DMS 273 treated with DMSO at 0.1 percent for 48 hours (cell line): Measurements from ENCODE around the gene CCDC188.

Experiments used
- DNase-seq: peaks from one replicate; lab custom pipeline; 2025; lab: John Stamatoyannopoulos, UW

Gene CCDC188

GRCh38 chr22:20147237-20147988 is 3.4 kb downstream of the CCDC188 start:
- no peak for DNase-seq

GRCh38 chr22:20146777-20147176 is 4.1 kb downstream of the CCDC188 start:
- DNase-seq, result no peak

- no peak for DNase-seq
Observed at GRCh38 chr22:20145832-20146223, 5.0 kb downstream of the CCDC188 start.

GRCh38 chr22:20145206-20145831 is 5.5 kb downstream of the CCDC188 start:
- no peak for DNase-seq

DNA sequence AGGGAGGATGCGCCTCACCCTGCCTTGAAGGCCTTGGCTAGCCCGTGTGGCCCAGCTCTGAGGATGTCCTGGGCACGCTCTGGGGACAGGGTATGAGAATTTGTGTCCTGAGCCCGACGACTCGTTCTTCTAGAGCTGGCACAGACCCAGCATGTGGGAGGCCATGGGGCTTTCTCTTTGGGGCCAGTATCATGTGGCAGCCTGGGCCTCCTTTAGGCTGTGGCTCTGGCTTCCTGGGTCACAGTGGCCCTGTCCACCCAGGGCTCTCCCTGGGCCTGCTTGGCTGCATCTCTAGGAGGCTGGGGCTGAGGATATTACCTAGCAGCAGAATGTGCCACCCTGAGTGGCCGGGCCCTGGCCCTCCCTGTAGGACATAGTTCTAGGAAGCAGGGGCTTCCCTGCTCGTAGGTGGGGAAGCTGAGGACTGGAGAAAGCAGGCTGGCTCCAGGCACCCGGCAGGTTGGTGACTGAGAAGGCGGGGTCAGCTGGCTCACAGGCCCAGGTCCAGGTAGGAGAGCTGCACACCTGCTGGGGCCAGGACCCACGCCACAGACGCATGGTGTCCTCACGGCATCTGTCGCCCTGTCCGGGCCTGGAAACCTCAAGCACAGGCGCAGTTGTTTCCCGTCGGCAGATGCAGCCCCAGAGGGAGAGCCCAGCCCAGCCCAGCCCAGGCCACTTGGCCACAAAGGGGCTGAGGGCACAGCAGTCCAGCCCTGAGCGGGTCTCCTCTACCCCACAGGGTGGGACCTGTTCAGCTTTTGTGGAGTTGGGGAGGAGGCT is 6.8 kb downstream of the CCDC188 start:
- DNase-seq, result no peak

DNA sequence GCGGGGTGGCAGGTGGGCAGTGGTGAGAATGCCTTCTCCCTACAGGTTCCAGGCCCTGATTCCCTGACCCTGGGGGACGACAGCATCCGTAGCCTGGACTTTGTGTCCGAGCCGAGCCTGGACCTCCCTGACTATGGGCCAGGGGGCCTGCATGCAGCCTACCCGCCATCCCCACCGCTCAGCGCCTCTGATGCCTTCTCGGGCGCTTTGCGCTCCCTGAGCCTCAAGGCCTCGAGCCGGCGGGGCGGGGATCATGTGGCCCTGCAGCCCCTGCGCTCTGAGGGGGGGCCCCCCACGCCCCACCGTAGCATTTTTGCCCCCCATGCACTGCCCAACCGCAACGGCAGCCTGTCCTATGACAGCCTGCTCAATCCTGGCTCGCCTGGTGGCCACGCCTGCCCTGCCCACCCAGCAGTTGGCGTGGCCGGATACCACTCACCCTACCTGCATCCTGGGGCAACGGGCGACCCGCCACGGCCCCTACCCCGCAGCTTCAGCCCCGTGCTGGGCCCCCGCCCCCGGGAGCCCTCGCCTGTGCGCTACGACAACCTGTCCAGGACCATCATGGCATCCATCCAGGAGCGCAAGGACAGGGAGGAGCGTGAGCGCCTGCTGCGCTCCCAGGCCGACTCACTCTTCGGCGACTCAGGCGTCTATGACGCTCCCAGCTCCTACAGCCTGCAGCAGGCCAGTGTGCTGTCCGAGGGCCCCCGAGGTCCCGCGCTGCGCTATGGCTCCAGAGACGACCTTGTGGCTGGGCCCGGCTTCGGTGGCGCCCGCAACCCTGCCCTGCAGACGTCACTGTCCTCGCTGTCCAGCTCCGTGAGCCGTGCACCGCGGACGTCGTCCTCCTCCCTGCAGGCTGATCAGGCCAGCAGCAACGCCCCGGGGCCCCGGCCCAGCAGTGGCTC is 7.9 kb downstream of the CCDC188 start:
- no peak for DNase-seq

DNA sequence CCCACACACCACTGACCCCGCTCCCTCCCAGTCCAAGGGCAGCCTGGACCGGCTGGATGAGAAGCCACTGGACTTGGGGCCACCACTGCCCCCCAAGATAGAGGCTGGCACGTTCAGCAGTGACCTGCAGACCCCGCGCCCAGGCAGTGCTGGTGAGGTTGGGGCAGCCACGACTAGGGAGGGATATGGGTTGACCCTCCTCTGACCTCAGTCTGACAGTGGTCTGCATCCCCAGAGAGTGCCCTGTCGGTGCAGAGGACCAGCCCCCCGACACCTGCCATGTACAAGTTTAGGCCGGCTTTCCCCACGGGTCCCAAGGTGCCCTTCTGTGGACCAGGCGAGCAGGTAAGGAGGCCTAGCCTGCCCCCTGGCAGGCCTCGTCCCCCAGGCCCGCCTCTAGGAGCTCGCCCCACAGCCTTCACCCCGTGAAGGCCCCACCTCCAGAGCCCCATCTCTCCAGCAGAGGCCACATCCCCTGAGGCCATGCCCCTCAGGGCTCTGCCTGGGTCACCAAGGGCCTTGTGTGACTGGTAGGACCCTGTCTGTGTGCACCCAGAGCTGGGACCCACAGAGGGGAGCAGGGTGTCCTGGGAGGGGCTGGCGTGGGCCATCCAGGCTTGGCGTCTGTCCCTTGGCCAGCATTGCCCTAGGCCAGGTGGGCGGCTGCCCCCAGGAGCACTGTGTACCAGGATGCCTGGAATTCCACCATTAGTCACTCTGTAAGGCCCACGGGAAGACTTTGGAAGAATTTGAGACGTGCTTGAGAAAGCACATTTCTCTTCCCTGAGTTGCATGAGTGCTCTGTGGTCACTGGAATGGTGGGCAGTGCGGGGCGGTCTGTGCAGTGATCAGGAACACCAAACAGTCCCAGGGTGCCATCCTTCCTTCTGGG is 9.4 kb downstream of the CCDC188 start:
- DNase-seq, result no peak

DNA sequence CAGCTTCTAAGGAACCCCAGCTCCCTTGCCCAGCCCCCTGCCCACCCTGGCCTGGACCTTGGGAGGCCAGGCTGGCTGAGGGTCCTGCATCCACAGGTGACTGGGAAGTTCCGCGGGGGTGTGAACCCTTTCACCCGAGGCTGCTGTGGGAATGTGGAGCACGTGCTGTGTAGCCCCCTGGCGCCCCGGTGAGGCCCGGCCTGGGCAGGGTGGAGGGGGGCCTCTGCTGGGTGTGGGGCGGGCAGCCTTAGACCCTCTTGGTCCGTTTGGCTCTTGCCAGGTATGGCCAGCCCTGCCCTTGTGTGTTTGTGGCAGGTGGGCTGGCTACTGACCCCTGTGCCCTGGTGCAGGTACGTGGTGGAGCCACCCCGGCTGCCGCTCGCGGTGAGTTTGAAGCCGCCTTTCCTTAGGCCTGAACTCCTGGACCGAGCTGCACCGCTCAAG is 10.3 kb downstream of the CCDC188 start:
- DNase-seq, result no peak

DNA sequence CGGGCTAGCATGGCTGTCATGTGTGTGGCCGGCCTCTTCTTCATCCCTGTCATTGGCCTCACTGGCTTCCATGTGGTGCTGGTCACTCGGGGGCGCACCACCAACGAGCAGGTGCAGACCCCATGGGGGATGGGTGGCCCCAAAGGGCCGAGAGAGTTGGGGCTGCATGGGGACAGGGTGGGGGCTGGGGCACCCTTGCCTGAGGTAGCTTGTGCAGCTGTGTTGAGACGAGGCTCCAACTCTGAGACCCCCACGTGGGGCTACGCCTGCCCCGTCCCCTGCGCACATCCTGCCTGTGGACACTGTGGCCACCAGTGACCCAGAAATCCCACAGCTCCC is 10.8 kb downstream of the CCDC188 start:
- DNase-seq, result no peak

- DNase-seq, result no peak
Observed at GRCh38 chr22:20139391-20140106, 11.3 kb downstream of the CCDC188 start.

DNA sequence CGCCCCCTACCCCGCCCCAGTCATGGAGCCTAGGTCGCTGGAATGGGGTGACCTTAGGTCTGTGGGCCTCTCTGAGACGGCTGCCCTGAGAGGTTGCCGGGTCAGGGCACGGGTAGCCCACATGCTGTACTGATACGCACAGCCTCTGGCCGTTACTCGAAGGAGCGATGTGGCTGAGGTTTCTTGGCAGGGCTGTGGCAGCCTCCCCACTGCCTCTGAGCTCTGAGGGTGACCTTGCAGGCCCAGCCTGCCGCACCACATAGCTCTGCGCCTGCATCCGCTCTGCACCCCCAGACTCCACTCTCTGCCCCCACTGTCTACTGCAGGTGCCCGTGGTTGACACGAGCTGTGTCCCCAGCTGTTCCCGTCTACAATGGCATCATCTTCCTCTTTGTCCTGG is 12.0 kb downstream of the CCDC188 start:
- no peak for DNase-seq

DNA sequence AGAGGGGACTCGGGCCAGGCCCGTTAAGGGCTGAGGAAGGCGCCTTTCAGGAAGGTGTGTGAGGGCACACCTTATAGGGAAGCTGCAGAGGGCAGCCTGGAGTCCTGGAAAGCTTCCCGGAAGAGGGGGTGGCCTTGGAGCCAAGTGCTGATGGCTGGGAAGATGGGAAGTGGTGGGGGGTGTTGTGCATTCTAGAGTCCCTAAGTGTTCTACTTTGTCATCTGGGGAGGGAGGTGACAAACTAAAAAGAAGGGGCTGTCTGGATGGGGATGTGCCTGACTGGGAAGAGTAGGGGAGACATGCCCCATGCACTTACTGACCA is 12.5 kb downstream of the CCDC188 start:
- DNase-seq, result no peak

DNA sequence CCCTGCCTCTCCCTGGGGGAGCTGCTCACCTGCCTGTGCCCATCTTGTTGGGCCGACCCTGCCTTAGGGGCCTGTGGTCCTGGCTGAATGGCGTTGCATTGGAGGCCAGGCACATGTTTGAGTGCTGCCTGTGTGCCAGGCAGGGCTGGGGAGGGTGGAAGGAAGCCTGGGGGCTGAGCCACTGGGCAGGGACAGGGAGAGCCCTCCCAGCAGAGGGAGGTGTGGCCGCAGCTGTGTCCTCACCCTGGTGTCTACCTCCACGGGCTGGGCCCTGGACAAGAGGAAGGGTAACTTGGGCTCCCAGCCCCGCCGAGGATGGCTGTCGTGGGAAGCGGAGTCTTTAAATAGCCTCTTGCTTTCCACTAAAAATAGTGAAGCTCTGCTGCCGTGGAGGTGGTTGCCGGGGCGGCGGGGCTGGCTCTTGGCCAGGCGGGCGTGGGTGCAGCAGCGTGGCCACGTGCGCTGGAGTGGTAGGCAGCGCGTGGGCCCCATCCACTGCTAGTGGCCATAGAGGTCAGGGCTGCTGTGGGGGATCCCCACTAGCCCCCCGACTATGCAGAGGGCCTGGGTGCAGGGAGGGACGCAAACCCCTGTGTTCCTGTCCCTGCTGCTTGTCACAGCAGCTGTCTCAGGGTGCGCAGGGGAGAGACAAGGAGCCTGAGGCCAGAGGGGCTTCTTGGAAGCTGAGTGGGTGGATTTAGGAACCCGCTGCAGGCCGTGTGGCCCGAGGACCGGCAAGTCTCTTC is 13.0 kb downstream of the CCDC188 start:
- DNase-seq, result no peak

DNA sequence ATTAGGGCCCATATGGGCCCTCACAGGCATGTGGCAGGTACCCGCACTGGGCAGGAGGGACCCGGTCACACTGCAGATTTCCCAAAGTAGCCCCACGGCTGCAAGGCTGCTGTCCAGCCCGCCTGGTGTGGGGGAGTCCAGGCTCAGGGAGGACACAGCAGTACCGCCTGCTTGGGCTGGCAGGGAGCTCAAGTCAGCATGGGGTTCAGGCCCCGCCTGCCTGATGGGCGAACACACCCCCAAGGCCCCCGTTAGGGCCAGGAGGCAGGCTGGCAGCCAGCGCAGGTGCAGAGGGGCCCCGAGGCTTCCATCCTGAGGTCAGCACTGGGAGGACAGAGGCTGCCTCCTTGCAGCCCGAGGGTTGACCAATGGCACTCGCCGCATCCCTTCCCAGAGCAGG is 13.7 kb downstream of the CCDC188 start:
- DNase-seq, result no peak

- DNase-seq, result no peak
Observed at GRCh38 chr22:20136603-20136873, 14.3 kb downstream of the CCDC188 start.

DNA sequence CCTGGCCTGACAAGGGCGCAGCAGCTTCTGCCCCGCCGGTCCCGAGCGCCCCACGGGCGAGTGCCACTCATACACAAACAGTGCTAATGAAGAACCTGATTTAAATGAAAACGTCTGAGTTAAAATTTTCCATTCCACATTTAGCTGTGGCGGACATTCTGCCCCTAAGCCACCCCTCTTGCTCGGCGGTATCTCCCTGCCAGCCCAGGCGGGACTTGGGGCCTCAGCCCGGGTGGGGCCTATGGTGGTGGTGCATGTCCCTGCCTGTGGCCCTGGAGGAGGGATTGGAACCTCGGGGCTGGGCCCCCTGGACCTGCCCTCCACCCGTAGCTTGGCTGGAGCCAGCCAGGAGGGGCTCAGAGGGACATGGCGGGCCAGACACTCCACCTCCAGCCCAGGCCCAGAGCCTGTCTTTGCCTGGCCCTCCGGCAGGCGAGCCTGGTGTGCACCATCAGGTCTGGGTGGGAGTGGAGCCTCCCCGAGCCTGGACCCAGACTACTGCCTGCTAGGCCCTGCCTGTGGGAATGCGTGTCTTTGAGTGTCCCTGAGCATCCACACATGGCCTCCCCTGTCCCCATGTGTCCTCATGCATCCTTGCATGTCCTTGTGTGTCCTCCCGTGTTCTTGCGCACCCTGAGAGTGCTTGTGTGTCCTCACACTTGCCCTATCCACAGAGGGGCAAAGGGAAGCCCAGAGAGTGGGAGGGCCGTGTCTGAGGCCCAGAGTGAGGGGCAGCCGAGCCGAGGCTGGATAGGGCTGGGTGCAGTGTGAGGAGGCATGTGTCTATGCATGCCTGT is 14.9 kb downstream of the CCDC188 start:
- no peak for DNase-seq

- DNase-seq, result no peak
Observed at GRCh38 chr22:20135265-20135664, 15.6 kb downstream of the CCDC188 start.

- DNase-seq, result no peak
Observed at GRCh38 chr22:20133930-20134549, 16.8 kb downstream of the CCDC188 start.
